H1 (cell line): ENCODE results near the gene APOBEC3C. TPM values are rescaled to one million over a fixed set of nuclear protein-coding genes. Genes with fewer than 3 reads are reported as not detected.

Source experiments
- FOSL1 ChIP-seq: IDR thresholded peaks from 2 replicates; pipeline ENCODE4 v1.6.1; 2011; ENCODE audit warnings: mild to moderate bottlenecking, low read depth, low read length, moderate library complexity; ENCODE audit not compliant: insufficient read depth
- HDAC6 ChIP-seq: IDR thresholded peaks from one replicate; pipeline ENCODE4 v1.7.1; 2012; ENCODE audit warnings: low read depth, mild to moderate bottlenecking, inconsistent platforms, low read length, moderate library complexity
- SIN3A ChIP-seq, 2 experiments: IDR thresholded peaks in 1 of 2; conservative IDR thresholded peaks in 1 of 2; 2 replicates each; pipeline ENCODE4 v1.6.1; 2011 to 2012; ENCODE audit warnings: low read length in 2 of 2, improper control_type of control experiment in 1 of 2, low read depth in 1 of 2, mild to moderate bottlenecking in 1 of 2
- TBP ChIP-seq: IDR thresholded peaks from 2 replicates; pipeline ENCODE4 v1.6.1; 2011; ENCODE audit warnings: low read depth, low read length, improper control_type of control experiment
- polyA plus RNA-seq, 7 experiments: library from polyadenylated mRNA; depleted of rRNA in 3 of 7; stranded (reverse) in 5 of 7; unstranded in 2 of 7; fragments of >200 nt in 5 of 7; fragments of 200-250 nt in 2 of 7; gene quantifications; 1 replicate in 5 of 7; 2 replicates in 1 of 7; 4 replicates in 1 of 7; pipeline versions ENCODE4 v1.2.1 to v1.2.3, GENCODE V29; 2011 to 2013; ENCODE audit warnings: missing spikeins in 2 of 7, mixed read lengths in 2 of 7
- total RNA-seq: library from RNA; stranded (reverse); fragmentation: NEBNext Ultra II Directional; extraction: Animal tissue kit (Norgen Biotek cat#: 25700); gene quantifications from 2 replicates; pipeline ENCODE4 v1.2.1, GENCODE V29; 2021

Gene APOBEC3C
- total and polyA plus RNA-seq, 2 of the 8 experiments (the other 6 are each of a cell fraction or from before 2014, with no cell fraction given), result 20.3 to 23.3 TPM

DNA sequence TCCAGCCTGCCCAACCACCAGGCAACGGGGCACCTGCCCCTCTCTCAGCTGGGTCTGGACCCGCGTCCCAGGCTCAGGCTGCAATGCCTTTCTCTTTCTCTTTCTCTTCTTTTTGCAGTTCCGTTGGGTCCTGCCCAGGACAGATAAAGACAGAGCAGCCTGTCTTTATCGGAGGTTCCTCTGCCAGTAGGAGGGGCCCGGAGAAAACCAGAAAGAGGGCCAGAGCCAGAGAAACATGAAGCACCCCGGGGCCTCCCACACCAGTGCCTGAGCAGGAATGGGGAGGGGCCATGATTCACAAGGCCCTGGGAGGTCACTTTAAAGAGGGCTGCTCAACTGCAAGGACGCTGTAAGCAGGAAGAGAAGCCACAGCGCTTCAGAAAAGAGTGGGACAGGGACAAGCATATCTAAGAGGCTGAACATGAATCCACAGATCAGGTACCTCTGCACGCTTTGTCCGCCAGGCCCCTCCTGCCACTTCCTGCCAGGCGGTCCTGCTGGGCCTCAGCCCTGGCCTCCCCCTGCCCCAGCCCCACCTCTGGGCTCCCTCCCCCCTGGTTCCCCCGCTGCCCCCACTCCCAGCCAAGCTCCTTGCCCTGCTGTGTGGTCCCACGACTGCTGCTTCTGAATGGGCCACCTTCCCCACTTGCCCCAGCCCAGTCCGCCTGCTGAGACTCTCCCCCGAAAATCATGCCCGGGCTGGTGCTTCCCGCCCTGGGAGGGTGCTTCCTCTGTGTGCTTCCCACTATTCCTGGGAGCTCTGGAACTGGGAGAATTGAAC, at the start of gene APOBEC3C (continued):
- TF ChIP-seq HDAC6 (no peak), SIN3A (conservative IDR thresholded peaks at IDR 0.05 in 1 of 2, IDR thresholded peaks at IDR 0.05 in 1 of 2; ENCODE audit: low read depth in 1 of 2, low read length in 2 of 2) (0 out of 4 replicates have a peak, but pooled peaks of 1 of the 2 experiments have one; percentile 29), FOSL1 (no peak), TBP (no peak)
